ENCODE results near the gene KISS1R. TPM values are rescaled to one million over a fixed set of nuclear protein-coding genes. Genes with fewer than 3 reads are reported as not detected.

The KISS1R gene
- total RNA-seq, 2 experiments from 2014 or later = 1.8 to 2.3 TPM

GRCh38 chr19:962683-963400, 45.7 kb downstream of the KISS1R start:
- CTCF ChIA-PET = no interaction called here
- Mint-ChIP-seq H3K27me3 (no peaks in the 10 kb centered on the region), H3K4me1 (peaks cover 15% of the 10 kb centered on the region), H3K9me3 (peaks cover 2% of the 10 kb centered on the region), H3K36me3 (ENCODE audit: low read depth) (peaks cover 41% of the 10 kb centered on the region), H3K27ac (no peak overlapping the region), H3K4me3 (no peak overlapping the region)
- DNase-seq = no peak
- POLR2A ChIA-PET = interaction anchor here (0.9 to 1.0 kb wide), 2 partner anchors 21 to 77 kb away, joined by 3 read pairs; partner anchors contain the start of gene WDR18

DNA sequence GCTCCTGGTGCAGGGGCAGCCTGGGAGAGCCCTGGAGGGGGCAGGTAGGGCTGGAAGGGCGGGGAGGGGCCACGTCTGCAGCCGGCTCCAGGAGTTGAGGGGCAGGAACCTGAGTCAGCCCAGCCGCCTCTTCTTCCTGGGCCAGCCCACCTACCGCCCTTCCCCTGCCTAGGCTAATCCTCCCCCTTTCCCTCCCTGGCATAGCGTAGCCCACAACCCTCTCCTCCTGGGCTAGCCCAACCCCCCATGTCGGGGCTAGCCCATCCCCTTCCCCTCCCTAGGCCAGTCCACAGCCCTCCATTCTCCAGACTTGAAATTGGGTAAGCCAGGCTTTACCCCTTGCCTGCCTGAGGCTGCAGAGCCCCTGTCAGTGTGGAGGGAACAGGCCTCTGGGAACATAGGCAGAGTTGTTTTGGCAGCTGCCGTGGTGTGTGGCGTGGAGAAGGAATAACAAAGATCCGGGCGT, 46.4 kb downstream of the KISS1R start:
- Mint-ChIP-seq H3K9me3 (peaks cover 2% of the 10 kb centered on the region), H3K4me1 (peaks cover 13% of the 10 kb centered on the region), H3K36me3 (ENCODE audit: low read depth) (peaks cover 46% of the 10 kb centered on the region), H3K4me3 (no peak overlapping the region), H3K27me3 (no peaks in the 10 kb centered on the region), H3K27ac (no peak overlapping the region)
- ChIA-PET CTCF (no interaction called here), POLR2A (no interaction called here)
- DNase-seq = no peak

GRCh38 chr19:964116-964520, 47.0 kb downstream of the KISS1R start:
- Mint-ChIP-seq H3K27ac (no peak overlapping the region), H3K4me1 (peaks cover 10% of the 10 kb centered on the region), H3K36me3 (ENCODE audit: low read depth) (peaks cover 51% of the 10 kb centered on the region), H3K4me3 (no peak overlapping the region), H3K27me3 (no peaks in the 10 kb centered on the region), H3K9me3 (peaks cover 2% of the 10 kb centered on the region)
- CTCF ChIA-PET = no interaction called here
- DNase-seq = no peak
- POLR2A ChIA-PET = no interaction called here

GRCh38 chr19:964761-965694, 47.9 kb downstream of the KISS1R start:
- Mint-ChIP-seq H3K4me1 (peaks cover 10% of the 10 kb centered on the region), H3K36me3 (ENCODE audit: low read depth) (peaks cover 54% of the 10 kb centered on the region), H3K27ac (no peak overlapping the region), H3K27me3 (no peaks in the 10 kb centered on the region), H3K9me3 (peaks cover 2% of the 10 kb centered on the region), H3K4me3 (no peak overlapping the region)
- ChIA-PET POLR2A (no interaction called here), CTCF (no interaction called here)
- DNase-seq = no peak

DNA sequence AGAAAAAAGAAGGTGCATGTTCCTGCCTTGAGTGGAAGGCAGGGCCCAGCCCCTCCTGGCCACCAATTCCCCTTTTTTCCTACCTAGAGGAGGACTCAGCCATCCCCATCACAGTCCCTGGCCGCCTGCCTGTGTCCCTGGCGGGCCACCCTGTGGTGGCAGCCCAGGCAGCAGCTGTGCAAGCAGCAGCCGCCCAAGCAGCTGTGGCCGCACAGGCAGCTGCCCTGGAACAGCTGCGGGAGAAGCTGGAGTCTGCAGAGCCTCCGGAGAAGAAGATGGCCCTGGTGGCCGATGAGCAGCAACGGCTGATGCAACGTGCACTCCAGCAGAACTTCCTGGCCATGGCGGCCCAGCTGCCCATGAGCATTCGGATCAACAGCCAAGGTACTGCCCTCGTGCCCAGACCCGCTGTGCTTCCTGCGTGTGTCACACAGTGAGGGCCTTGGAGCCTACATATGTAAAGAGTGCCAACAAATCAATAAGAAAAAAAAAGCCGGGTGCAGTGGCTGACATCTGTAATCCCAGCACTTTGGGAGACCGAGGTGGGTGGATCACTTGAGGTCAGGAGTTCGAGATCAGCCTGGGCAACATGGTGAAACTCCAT, 49.5 kb downstream of the KISS1R start:
- H3K36me3 Mint-ChIP-seq (ENCODE audit: low read depth) = peaks cover 67% of the 10 kb centered on the region
- ChIA-PET CTCF (interaction anchor here (0.6 kb wide), 1 partner anchor 28 kb away, joined by 3 read pairs; no protein-coding TSS in a partner anchor), POLR2A (no interaction called here)

More for the DNA sequence above, 49.5 kb downstream of the KISS1R start:
- no peak overlapping the region for H3K4me3 Mint-ChIP-seq
- H3K27me3 Mint-ChIP-seq = no peaks in the 10 kb centered on the region
- peaks cover 10% of the 10 kb centered on the region for H3K4me1 Mint-ChIP-seq
- H3K27ac Mint-ChIP-seq = no peak overlapping the region
- H3K9me3 Mint-ChIP-seq = peaks cover 7% of the 10 kb centered on the region
- DNase-seq = no peak

Other genes with a start within 250 kb of the KISS1R start
- 1 to 10 TPM; 2.5 to 3.0 TPM for gene FSTL3, start 240.9 kb upstream of the KISS1R start, total RNA-seq
- not detected for gene PRSS57, start 221.9 kb upstream of the KISS1R start, total RNA-seq
- not detected for gene PALM, start 208.4 kb upstream of the KISS1R start, total RNA-seq
- gene MISP, start 166.2 kb upstream of the KISS1R start, total RNA-seq = not detected
- gene PTBP1, start 119.9 kb upstream of the KISS1R start, total RNA-seq = 100 to 1,000 TPM; 385 to 406 TPM
- gene PLPPR3, start 95.4 kb upstream of the KISS1R start, total RNA-seq = not detected
- not detected for gene AZU1, start 89.5 kb upstream of the KISS1R start, total RNA-seq
- not detected for gene PRTN3, start 76.3 kb upstream of the KISS1R start, total RNA-seq
- gene ELANE, start 65.0 kb upstream of the KISS1R start, total RNA-seq = not detected
- gene CFD, start 57.7 kb upstream of the KISS1R start, total RNA-seq = 1 to 10 TPM in 1 of 2 experiments, under 1 TPM in 1; 0.78 to 1.6 TPM
- gene MED16, start 24.1 kb upstream of the KISS1R start, total RNA-seq = 10 to 100 TPM; 62.2 to 64.0 TPM
- gene RNU6-9, start 23.8 kb upstream of the KISS1R start, total RNA-seq = not detected
- 100 to 1,000 TPM; 111 to 116 TPM for gene R3HDM4, start 4.1 kb upstream of the KISS1R start, total RNA-seq
- gene ARID3A, start 8.7 kb downstream of the KISS1R start, total RNA-seq = 10 to 100 TPM; 32.4 to 34.0 TPM
- 10 to 100 TPM; 42.0 to 44.3 TPM for gene WDR18, start 67.0 kb downstream of the KISS1R start, total RNA-seq
- gene GRIN3B, start 83.1 kb downstream of the KISS1R start, total RNA-seq = under 1 TPM in 1 of 2 experiments, not detected in 1; 0.08 TPM
- gene TMEM259, start 103.8 kb downstream of the KISS1R start, total RNA-seq = 100 to 1,000 TPM; 181 TPM
- gene RNU6-2, start 104.2 kb downstream of the KISS1R start, total RNA-seq = not detected
- 100 to 1,000 TPM; 513 to 519 TPM for gene CNN2, start 109.3 kb downstream of the KISS1R start, total RNA-seq
- 10 to 100 TPM; 92.7 to 95.1 TPM for gene ABCA7, start 122.8 kb downstream of the KISS1R start, total RNA-seq
- 100 to 1,000 TPM; 419 to 437 TPM for gene ARHGAP45, start 149.8 kb downstream of the KISS1R start, total RNA-seq
- 100 to 1,000 TPM; 116 to 120 TPM for gene POLR2E, start 178.0 kb downstream of the KISS1R start, total RNA-seq
- 100 to 1,000 TPM; 141 to 148 TPM for gene GPX4, start 186.7 kb downstream of the KISS1R start, total RNA-seq